ENCODE measurements around the gene PRKCE.

The PRKCE gene

DNA sequence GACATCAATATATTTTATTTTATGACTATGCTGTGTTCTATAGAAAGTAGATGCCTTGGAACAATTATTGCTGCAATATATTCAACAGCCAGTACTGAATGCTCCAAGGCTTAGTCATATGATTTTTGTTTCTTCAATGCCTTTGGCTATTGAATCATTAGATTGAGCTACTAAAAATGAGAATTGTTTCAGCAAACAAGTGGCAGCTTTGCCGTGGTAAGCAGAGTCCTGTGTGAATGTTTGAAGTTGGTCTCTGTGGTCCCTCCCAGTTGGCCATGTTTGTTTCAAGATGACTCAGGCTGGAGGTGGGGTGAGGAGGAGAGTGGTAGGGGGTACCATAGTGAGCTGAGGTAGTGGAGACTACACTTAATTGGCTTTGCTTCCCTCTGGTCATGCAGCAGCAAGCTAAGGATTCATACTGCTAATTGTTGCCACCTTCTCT is 447.2 kb downstream of the PRKCE start:
- DNase-seq: no peak

DNA sequence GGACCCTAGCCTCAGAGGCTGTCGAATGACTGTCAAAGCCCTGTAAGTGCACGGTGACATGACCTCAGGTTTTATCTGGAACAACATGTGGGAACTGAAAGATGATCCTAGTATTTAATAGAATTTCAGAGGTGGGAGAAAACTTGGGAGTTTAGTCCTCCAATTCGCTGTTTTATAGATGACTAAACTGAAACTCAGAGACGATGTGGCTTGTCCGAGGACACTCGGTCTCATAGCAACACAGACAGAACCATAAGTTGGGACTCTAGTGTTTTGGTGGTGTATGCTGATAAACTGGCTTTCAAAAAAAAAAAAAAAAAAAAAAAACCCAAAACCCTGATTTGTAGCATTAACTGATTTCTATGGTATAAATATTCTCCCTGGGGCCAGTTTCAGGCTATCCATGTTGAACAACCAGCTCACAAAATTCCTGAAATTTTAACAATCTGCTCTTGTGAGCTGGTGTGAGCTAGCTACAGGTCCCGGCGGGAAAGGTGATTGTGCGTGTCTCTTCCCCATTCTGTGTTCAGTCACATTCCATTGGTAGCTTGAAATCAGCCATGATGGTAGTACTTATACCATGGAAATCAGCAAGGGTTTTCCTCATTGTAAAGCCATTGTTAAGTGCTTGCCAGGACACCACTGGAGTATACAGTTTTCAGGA is 450.2 kb downstream of the PRKCE start:
- no peak for DNase-seq

DNA sequence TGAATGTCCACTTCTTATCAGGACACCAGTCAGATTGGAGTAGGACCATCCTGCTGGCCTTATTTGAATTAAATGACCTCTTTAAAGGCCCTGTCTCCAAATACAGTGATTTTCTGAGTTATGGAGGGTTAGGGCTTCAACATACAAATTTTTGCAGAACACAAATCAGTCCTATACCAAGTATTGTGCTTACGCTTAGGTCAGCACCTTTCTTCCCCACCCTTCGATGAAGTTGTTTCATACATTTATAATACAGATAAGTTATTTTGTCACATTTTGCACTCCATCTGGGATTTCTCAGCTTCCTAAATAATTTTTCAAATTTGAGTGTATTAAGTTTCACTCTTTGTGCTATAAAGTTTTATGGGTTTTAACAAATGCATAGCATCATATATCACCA is 455.2 kb downstream of the PRKCE start:
- DNase-seq: no peak

DNA sequence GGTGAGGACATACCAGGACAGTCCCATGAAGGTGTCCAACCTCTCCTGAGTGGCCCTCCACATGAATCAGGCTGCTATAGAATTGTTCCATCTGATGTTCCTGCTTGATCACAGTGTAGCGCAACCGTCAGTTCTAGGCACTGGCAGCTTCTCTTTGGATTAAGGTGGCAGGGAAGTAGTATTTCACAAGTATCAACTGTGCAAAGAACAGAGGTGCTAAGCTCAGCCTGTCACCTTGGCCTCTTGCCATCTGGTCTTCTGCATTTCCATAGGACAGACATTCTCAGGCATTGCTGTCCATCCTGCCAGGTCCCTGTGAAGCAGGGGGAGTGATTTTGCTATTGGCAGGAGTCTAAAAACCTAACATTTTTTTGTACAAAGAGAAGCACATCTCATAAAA is 463.5 kb downstream of the PRKCE start:
- DNase-seq: no peak

DNA sequence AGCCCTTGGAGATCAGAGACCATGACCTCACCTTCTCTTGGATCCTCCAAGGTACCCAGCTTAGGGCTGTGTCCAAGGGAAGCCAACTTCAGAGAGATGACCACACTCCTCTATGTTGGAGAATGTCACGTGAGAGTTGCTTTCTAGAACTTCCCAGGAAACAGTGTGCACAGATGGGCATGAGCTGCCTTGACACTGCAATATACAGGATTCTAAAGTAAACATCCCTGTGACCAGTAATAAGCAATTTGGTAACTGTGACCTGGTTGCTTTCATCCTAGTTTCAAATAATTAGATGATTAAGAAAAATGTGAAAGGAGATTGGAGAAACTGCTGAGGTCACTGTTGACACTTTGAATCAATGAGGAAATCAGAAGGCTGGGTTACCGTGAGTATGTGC is 464.7 kb downstream of the PRKCE start:
- DNase-seq: no peak

DNA sequence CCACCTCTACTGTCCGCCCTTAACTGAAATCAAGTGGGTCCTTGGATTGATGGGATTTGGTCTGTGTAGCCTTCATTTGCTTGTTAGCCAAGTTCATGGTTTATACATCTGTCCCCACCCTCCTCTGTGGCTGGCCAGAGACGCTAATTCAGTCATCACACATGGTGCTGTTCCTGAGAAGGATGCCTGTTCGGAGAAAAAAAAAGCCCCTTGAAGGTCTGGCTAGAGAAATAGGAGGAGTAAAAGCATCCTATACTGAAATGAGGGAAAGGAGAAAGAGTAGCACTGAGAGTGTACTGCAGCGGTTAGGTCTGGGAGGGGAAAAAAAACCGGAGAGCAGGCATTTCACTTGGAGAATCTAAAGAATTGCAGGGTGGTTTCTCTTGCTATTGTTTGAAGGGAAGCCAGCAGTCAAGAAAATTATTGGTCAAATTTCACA is 465.1 kb downstream of the PRKCE start:
- DNase-seq: no peak

DNA sequence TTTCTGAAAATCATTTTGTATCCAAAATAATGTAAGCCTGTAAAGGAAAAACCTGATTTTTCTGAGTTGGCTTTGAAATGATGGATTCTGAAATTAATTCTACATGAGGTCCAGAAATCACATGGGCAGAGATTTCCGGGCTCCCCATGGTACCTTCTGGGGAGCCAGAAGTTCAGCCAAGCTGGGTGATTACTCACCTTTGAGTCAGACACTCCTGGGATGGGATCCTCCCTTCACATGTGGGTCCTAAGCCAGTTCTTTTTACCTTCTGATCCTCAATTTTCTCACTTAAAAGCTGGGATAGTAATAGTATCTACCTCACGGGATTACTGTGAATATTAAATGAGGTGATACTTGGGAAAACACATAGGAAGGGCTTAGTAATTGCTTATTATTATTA is 465.9 kb downstream of the PRKCE start:
- DNase-seq: no peak

DNA sequence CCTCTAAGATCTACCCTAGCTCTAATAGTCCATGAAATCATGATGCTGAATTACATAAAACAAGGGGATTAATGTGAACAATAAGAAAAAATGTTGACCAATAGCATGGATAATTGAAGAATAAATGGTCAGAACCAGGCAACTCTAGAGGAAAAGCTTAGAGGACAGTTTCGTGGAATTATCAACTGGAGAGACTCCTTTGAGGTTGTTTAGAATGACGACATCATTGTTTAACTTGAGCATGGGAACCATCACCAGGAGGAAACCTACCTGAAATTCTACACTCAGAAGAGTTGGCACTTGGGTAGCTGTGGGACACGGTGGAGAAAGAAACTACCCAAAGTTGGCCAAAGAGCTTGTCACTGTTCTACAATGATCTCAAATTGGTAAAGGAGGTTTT is 466.5 kb downstream of the PRKCE start:
- no peak for DNase-seq

DNA sequence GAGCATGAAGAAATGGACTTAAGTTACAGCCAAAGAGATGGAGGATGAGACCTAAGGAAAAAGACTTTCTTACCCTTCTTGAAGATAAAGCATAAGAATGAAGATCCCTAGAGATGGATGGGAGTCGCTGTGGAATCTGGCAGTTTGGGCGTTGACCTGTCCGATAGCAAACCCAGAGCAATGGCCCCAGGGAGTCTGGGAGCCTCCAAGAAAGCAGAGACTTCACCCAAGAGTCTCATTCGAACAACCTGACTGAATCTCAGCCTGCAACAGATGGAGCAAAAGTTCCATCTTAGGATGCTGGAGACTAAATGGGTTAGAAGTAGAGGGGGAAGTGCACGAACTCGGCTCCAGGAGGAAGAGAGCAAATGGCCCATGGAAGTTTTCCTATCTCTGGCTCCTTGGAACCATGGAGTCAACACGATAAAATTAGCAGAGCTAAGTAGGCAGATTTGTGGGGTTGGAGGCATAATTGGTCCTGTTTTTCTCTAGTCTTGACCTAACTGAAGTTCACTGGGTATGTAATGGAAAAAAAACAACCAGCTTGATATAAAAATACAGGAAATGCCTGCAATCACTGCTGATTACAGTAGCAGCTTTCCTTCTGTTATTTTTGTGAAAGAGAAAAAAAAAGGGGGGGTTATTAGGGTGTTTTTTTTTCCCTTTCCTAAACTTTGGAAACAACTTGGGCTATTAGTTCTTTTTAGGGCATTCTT is 467.3 kb downstream of the PRKCE start:
- no peak for DNase-seq

DNA sequence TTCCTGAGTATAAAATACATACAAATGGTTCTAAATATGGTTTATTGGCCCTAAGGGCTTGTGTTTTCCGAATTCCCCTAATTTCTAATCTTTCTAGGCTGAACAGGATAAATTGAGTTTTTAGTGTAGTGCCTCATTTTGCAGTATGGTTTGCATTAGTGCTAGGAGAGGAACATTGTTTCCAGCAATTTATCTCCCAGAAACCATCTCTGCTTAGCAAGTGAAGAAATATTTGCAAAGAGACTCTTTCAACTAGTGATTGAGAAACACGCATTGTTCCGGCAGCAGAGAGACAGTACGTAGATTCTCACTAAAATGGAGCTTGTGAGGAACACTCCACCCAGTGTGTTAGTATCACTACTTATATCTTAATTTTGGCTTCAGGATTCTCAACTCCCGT is 468.0 kb downstream of the PRKCE start:
- DNase-seq: no peak

DNA sequence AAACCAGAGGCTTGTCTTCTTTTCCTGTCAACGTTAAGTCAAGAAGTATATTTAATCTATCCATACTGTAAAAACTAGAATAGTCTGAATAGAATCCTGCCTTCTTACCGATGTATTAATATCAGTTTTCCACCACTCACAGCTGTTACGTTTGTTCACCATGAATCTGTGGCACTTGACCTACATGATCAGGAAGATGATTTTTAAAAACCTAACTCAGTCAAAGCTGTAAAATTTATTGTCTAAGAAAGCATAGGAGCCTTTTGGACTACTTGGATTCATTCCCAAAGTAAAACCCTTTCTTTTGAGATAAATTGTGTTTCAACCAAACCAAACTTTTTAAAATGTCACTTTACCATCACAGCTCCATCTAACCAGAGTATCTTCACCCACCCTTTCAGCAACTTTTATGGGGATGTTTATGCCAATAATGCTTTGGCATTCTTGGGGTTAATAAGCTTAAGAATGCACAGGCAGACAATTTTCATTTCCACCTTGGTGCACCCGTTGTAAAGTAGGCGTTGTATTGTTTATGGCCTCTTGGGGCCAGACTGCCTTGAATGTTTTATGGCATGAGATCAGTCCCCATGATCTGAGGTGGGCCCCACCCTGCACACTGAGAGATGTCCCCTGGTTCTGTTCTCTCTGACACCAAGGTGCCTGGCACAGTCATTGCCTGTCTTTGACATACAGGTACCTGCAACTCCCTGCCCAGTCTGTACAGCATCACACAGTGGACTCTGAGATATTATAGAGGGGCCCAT is 469.5 kb downstream of the PRKCE start:
- no peak for DNase-seq

DNA sequence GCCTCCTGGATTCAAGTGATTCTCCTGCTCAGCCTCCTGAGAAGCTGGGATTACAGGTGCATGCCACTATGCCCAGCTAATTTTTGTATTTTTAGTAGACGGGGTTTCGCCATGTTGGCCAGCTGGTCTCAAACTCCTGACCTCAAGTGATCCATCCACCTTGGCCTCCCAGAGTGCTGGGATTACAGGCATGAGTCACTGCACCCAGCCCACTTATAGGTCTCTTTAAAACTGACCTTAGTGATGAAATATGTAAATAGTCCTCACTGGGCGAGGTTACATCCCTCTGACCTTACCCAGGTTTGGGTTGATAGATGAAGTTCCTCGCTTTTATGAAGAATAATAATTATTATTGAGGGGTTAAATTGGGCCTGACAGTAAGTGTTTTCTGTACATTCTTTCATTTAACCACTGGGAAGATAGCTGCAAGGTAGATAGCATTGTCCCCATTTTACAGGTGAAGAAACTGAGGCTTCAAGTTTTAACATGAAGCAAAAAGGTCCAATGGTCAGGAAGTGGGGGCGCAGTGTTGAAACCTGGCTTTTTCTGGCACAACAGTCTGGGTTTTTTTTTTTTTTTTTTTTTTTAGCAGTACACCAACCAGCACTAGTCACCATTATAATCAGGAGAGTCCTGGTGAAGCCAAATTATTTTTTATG is 471.0 kb downstream of the PRKCE start:
- no peak for DNase-seq

DNA sequence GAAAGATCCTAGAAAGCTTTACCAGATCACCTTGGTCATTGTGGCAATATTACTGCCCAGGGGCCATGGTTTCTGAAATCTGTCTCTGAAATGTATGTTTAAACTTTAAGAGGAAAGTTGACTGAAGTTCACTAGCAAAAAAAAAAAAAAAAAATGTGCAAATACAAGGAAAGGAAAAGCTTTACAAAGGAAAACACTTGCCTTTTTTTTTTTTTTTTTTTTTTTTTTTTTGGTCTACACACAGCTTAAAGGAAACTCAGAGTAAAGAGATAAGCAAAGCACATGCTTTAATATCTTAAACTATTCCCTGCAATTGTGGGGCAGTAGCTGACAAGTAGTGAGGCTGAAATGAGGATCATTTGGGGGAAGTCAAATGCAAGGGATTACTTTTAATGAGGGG is 471.5 kb downstream of the PRKCE start:
- no peak for DNase-seq

DNA sequence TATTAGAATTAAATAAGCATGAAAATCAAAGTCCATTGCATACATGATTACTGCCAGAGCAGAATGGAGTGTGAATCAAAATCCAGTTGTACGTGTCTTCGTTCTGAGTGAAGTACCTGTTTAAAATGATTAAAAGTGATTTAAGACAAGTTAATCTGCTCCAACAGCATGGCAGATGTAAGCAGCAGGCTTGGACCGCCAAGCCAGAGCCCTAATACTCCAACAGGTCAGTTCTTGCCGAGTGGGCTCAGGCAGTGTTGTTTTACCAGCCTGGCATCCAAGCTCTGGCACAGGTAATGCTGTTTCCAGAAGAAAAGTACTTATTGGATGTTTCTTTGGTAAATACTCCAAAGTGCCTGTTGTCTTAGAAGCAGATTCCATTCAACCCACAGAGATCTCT is 474.3 kb downstream of the PRKCE start:
- no peak for DNase-seq

DNA sequence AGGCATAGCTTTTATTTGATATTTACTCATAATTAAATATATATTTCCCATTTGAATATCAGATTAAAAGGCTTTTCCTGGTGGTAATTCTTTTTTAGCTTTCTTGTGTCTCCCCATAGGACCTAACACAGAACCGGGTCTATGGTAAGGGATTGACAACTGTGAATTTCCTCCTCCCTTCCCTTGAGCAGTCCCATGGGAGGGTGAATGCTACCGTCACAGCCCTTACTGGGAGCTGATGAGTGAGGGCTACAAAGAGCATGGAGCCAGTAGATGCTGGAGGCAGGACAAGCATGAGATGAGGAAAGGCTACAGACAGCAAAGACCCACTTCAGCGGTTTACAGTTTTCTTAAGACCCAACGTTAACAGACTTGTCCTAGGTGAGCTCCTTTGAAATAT is 475.1 kb downstream of the PRKCE start:
- DNase-seq: no peak

DNA sequence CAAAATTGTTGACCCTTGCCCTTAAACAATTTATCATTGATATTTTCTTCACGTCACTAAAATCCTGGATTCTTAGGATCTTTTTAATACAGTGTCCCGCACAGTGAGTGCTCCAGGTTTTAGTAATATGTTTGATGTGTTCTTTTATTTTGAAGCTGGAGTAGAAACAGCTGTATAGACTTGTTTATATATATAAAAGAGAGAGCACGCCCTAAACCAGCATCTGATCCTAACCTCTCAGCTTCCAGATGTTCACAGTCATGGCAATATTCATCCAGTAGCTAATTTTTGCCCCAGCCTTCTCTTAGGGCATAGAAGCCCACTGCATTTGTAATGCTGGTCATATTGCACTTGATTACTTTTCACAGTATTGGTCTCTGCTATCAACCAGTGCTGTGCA is 475.7 kb downstream of the PRKCE start:
- no peak for DNase-seq

DNA sequence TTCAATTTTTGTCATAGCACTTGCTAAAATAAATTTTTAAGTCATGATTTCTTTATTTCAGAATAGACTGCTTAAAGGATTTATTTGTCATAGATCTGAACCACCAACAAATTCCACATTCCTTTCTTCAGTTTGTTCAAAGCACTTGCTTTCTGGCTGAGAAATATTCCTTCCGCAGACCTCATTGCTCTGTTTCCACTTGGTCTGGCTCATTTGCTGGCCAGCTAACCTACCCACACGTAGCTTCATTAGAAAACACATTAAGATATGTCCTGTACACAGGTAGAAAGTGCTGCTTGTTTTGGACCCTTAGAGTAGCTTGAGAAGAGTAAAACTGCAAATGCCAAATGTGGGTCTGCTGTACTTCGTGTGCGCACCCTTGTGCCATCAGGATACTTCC is 479.0 kb downstream of the PRKCE start:
- DNase-seq: no peak

DNA sequence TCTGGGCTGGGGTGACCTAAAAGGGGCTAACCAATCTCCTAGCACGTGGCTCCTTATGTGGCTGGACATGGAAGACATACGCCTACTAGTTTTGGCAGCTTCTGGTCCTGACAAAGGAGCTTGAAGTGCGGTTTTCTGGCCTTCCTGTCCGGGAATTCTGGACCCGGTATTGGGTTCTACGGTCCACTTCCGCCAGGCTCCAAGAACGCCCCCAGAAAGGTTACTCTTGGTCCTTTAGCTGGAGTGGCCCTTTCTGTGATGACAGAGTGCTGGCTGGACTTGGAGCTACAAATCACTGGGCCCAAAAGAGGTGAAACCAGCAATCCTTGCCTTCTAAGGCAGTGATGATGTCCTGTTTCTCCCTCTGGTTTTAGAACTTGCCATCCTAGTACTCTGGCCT is 481.5 kb downstream of the PRKCE start:
- no peak for DNase-seq

DNA sequence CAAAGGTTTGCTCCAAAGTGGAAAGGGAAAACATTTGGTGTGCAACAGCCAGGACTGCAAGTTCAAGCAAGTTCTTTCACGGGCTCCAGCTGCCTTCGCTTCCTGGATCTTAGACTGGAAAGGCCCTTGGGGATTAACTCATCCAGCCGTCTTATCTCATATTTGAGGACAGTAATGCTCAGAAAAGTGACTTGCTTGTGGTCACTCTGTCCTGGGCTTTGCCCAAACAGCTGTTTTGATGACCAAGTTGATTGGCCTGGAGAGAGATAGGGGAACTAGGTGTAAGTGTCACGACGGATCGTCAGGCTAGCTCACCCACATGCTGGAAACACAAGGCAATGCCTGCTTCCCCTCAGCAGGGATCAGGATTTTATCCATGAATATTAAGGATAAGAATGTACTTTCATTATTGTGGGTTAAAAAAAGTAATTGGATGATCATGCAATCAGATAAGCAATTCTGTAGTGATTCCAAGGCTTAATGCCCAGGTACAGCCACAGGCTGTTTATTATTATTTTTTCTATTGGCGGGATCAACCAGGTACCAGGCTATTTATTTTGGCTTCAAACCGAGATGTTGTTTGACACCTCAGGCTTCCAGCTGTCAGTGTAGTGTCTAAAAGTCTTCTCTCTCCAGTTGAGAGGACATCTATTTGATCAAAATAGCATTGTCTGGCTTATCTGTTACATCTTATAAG is 483.2 kb downstream of the PRKCE start:
- no peak for DNase-seq

DNA sequence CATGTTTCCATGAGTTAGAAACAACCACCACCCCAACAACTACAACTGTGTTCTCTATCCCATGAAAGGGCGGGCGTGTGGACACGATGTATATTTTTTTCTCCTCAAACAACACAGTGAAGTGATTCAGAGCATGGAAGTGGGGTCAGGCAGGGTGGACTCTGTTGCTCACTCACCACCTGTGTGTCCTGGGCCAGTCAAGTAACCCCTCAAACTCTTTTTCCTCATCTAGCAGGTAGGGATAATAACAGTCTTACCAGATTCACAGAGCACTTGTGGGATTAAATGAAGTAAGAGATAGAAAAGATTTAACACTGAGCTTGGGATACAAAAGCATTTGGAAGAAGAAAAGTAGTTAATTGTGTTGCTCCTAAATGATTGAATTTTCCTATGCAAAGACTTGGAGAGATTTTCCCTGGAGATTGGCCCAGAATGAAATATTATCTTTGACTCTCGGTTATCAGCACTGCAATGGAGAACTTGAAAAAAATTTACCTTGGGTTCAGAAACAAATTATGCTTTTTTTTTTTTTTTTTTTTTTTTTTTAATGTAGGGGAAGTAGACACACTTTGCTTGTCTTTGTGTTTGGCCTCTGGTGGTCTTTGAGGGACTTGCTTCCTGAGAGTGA is 483.9 kb downstream of the PRKCE start:
- DNase-seq: no peak

DNA sequence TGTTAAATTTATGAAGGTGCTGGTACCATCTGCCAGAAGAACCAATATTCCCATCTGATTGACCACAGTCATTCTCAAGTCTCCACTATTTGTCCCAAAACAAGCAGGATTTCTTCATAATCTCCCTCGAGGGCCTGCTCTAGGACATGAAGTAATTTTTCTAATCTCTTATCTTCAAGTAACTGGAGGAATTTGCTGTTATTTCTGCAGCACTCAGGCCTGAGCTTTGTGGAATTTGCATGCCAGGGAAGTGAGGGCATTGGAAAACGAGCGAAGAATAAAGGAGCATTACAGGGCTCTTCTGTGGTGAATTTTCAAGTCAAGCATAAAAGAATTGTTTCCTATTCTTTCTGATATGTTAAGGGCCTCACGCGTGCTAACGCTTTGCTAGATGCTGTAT is 484.5 kb downstream of the PRKCE start:
- no peak for DNase-seq

DNA sequence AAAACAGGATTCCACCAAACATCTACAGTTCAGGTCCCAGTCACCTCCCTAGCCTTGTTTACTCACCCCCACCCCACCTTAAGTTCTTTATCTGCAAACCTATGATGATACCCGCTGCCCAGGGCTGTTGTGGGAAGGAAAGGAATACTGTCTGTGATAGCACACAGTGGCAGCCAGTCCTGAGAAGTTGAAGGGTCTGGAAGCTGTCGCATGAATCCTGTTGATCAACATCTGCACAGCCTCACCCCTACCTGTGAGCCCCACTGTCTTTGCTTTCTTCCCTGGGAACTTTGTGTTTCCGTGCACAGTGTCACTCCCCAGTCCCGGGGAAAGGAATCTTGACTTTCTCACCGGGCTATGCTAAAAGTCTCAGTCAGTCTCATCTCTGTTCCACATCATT is 485.0 kb downstream of the PRKCE start:
- DNase-seq: no peak

Measured in activated CD8-positive, alpha-beta memory T cell treated with anti-CD3 and anti-CD28 coated beads, Interleukin-2, amount 50 U/mL, for 48 hours (primary cell).